Smooth muscle cell (in vitro differentiated cells): ENCODE results near the gene MBD5. TPM values are rescaled to one million over a fixed set of nuclear protein-coding genes. Genes with fewer than 3 reads are reported as not detected.

Experiments used
- DNase-seq: peaks from one replicate; lab custom pipeline; 2025; ENCODE audit not compliant: unreplicated experiment; lab: John Stamatoyannopoulos, UW
- H2AFZ ChIP-seq: fragments of 200-600 bp; sonication (generic); 2 replicates; pipeline ENCODE4 v1.6.0; 2016; ENCODE audit warnings: antibody characterized with exemption, low read depth, mild to moderate bottlenecking
- H3F3A ChIP-seq: fragments of 200-600 bp; sonication (generic); 2 replicates; pipeline ENCODE4 v1.6.0; 2017; ENCODE audit warnings: antibody characterized with exemption, low read depth
- H3K27ac ChIP-seq: fragments of 200-600 bp; sonication (generic); 2 replicates; pipeline ENCODE4 v1.5.1; 2016; ENCODE audit warnings: low read depth, mild to moderate bottlenecking
- H3K27me3 ChIP-seq: fragments of 200-600 bp; sonication (generic); 2 replicates; pipeline ENCODE4 v1.6.1; 2016; ENCODE audit warnings: low read depth, mild to moderate bottlenecking
- H3K36me3 ChIP-seq: fragments of 200-600 bp; sonication (generic); 2 replicates; pipeline ENCODE4 v1.5.1; 2016; ENCODE audit warnings: low read depth
- H3K4me1 ChIP-seq: fragments of 200-600 bp; sonication (generic); 2 replicates; pipeline ENCODE4 v1.5.1; 2016; ENCODE audit warnings: low read depth
- H3K4me2 ChIP-seq: fragments of 200-600 bp; sonication (generic); 2 replicates; pipeline ENCODE4 v1.6.0; 2016; ENCODE audit warnings: mild to moderate bottlenecking
- H3K4me3 ChIP-seq: fragments of 200-600 bp; sonication (generic); 2 replicates; pipeline ENCODE4 v1.5.1; 2016; ENCODE audit warnings: mild to moderate bottlenecking
- H3K79me2 ChIP-seq: fragments of 200-600 bp; sonication (generic); 2 replicates; pipeline ENCODE4 v1.6.0; 2016; ENCODE audit warnings: low read depth, mild to moderate bottlenecking
- H3K9ac ChIP-seq: fragments of 200-600 bp; sonication (generic); 2 replicates; pipeline ENCODE4 v1.6.0; 2016; ENCODE audit warnings: low read depth
- H3K9me3 ChIP-seq: fragments of 200-600 bp; sonication (generic); replicated peaks from 2 replicates; pipeline ENCODE4 v1.5.1; 2016; ENCODE audit warnings: low read depth
- H4K20me1 ChIP-seq: fragments of 200-600 bp; sonication (generic); 2 replicates; pipeline ENCODE4 v1.6.0; 2016; ENCODE audit warnings: low read depth
- WGBS: methylation state at CpG from one replicate; pipeline ENCODE4 v1.1.7; 2016; ENCODE audit warnings: low lambda C conversion rate; 5-methylcytosine and 5-hydroxymethylcytosine counted together
- polyA plus RNA-seq: library from polyadenylated mRNA; unstranded; fragments of >200 nt; fragmentation: Nextera tagmentation; extraction: Ambion mirVana; gene quantifications from 2 replicates; pipeline ENCODE4 v1.2.1, GENCODE V29; 2016
- total RNA-seq: library from RNA; depleted of rRNA; stranded (reverse); fragments of >200 nt; gene quantifications from 2 replicates; pipeline ENCODE4 v1.2.3, GENCODE V29; 2014
- TF ChIP-seq, protein P1 (sequence below): fragments of 200-600 bp; sonication (generic); IDR thresholded peaks from 2 replicates; pipeline ENCODE4 v1.5.1; 2017; ENCODE audit warnings: borderline replicate concordance, mild to moderate bottlenecking, antibody characterized with exemption; ENCODE audit not compliant: insufficient read depth, poor library complexity, severe bottlenecking

Gene MBD5
- total and polyA plus RNA-seq, 2 experiments from 2014 or later, result 25.7 to 31.2 TPM

DNA sequence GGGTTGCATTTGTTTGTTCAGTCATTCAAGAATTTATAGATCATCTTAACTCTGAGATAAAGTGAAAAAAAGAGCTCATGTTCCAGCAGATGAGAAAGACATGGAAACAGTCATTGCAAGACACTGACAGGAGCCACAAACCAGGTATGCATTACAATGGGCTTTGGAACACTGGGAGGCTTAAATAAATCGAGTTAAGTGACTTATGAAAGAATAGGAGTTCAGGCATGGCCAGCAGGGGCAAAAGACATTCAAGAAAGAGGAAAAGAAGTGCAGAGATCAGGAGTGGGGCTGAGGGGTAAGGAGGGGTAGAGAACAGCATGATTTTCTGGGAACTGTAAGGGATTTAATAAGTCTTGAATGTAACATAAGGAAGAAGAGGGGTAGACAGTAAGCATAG is 502.4 kb downstream of the MBD5 start:
- Histone ChIP-seq H3K27ac (no peak overlapping the region), H3K79me2 (no peaks in the 10 kb centered on the region), H3K9me3 (no peaks in the 10 kb centered on the region), H3K4me3 (no peak overlapping the region), H2AFZ (no peak overlapping the region), H3K4me1 (no peaks in the 10 kb centered on the region), H3K9ac (no peak overlapping the region), H3K27me3 (no peaks in the 10 kb centered on the region), H3K36me3 (no peaks in the 10 kb centered on the region), H4K20me1 (no peaks in the 10 kb centered on the region), H3K4me2 (no peak overlapping the region), H3F3A (no peaks in the 10 kb centered on the region)
- 36% methylated on average over 1 of the region's 1 CpG for WGBS
- TF ChIP-seq, protein P1, sequence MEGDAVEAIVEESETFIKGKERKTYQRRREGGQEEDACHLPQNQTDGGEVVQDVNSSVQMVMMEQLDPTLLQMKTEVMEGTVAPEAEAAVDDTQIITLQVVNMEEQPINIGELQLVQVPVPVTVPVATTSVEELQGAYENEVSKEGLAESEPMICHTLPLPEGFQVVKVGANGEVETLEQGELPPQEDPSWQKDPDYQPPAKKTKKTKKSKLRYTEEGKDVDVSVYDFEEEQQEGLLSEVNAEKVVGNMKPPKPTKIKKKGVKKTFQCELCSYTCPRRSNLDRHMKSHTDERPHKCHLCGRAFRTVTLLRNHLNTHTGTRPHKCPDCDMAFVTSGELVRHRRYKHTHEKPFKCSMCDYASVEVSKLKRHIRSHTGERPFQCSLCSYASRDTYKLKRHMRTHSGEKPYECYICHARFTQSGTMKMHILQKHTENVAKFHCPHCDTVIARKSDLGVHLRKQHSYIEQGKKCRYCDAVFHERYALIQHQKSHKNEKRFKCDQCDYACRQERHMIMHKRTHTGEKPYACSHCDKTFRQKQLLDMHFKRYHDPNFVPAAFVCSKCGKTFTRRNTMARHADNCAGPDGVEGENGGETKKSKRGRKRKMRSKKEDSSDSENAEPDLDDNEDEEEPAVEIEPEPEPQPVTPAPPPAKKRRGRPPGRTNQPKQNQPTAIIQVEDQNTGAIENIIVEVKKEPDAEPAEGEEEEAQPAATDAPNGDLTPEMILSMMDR, result no peak
- no peak for DNase-seq

DNA sequence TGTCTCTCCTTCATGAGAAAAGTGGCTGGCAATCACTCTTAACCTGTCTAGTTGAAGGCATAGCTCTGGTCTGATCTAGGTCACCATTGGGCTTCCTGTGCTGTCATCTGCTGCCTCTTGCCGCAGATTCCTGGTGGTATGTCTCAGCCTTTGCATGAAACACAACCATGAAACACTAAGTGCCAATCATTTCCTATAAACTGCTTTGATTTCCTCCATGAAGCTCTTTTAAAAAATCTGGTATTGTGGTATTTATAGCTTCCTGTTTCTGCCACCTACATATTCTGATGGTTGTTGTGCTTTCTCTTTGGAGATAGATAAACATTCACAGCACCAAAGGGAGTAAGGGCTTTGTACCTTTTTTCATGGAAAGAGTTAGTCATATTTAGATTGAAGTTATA is 503.6 kb downstream of the MBD5 start:
- H3K27me3 ChIP-seq, result no peaks in the 10 kb centered on the region
- H3K4me2 ChIP-seq, result no peak overlapping the region
- H2AFZ ChIP-seq, result no peak overlapping the region
- H3K9me3 ChIP-seq, result no peaks in the 10 kb centered on the region
- TF ChIP-seq, protein P1, result no peak
- H3K27ac ChIP-seq, result no peak overlapping the region
- no peaks in the 10 kb centered on the region for H4K20me1 ChIP-seq
- H3K36me3 ChIP-seq, result no peaks in the 10 kb centered on the region
- H3K79me2 ChIP-seq, result no peaks in the 10 kb centered on the region
- H3F3A ChIP-seq, result no peaks in the 10 kb centered on the region
- H3K4me3 ChIP-seq, result no peak overlapping the region
- no peak for DNase-seq
- H3K4me1 ChIP-seq, result no peaks in the 10 kb centered on the region
- 85% methylated on average over 1 of the region's 1 CpG for WGBS
- H3K9ac ChIP-seq, result no peak overlapping the region

DNA sequence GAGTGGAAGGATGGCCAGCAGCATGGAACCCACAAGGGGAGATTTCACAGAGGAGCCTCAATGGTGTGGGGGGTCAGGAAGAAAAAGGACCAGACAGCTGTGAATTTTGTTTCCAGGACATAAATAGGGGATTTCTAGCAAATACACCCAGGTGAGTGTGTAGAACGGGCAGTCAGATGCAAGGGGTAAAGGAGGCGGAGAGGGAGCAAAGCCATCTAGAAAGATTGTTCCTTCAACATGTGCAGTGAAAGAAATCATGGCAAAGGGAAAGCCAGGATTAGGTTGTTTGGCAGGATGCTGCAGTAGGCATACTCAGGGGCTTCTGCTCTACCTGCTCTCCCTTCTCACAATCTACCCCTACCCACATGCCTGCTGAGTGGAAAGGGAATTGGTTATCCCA is 504.2 kb downstream of the MBD5 start:
- H3K9ac ChIP-seq, result no peak overlapping the region
- DNase-seq, result no peak
- H3K79me2 ChIP-seq, result no peaks in the 10 kb centered on the region
- H3K9me3 ChIP-seq, result no peaks in the 10 kb centered on the region
- no peaks in the 10 kb centered on the region for H3K27me3 ChIP-seq
- no peaks in the 10 kb centered on the region for H3F3A ChIP-seq
- H4K20me1 ChIP-seq, result no peaks in the 10 kb centered on the region
- H3K4me1 ChIP-seq, result no peaks in the 10 kb centered on the region
- no peak overlapping the region for H3K27ac ChIP-seq
- 100% methylated on average over 2 of the region's 2 CpGs for whole genome bisulfite sequencing
- no peak overlapping the region for H3K4me2 ChIP-seq
- no peak overlapping the region for H2AFZ ChIP-seq
- TF ChIP-seq, protein P1, result no peak
- no peaks in the 10 kb centered on the region for H3K36me3 ChIP-seq
- H3K4me3 ChIP-seq, result no peak overlapping the region

DNA sequence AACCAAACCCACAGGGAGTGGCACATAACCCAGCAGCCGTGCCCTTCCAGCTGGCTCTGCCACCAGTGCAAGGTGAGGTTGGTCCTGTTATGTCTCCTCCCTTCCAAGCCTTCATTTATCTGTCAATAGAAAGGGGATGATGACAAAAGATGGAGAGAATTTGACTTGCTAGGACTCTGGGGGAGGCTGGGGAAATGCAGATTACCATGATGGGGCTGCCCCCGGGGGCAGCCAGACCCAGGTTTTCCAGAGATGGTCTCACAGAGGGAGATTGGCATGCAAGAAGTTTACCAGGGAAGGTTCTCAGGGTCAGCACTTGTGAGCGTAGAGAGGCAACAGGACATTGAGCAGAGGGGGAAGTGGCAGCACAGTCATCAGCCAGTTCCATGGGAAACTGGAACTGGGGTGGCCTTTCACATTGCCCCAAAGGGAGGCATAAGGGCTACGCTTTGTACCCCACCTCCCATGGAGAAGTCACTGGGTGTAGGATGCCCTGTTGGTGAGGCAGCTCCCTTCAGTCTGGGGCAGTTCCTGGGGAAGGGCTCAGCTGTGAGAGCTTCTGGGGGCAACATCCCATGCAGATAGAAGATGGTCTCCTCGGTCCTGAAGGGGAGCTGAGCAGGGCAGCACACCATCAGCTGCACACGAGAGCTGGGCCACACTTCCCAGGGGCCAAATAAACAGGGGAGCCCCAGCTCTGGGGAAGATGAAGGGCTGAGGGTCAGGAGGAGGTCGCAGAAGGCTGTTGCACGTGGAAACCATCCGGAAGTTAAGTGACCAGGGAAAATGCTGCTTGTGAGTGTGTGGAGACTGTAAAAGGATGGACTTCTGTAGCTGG is 505.8 kb downstream of the MBD5 start:
- Histone ChIP-seq H3K36me3 (no peaks in the 10 kb centered on the region), H3K4me3 (no peak overlapping the region), H3K27me3 (peaks cover 8% of the 10 kb centered on the region), H4K20me1 (no peaks in the 10 kb centered on the region), H2AFZ (no peak overlapping the region), H3K27ac (no peak overlapping the region), H3K9me3 (no peaks in the 10 kb centered on the region), H3K4me1 (no peaks in the 10 kb centered on the region), H3K79me2 (no peaks in the 10 kb centered on the region), H3K9ac (no peak overlapping the region), H3F3A (no peaks in the 10 kb centered on the region), H3K4me2 (no peak overlapping the region)
- TF ChIP-seq, protein P1, result no peak
- no peak for DNase-seq
- whole genome bisulfite sequencing, result 78% methylated on average over 9 of the region's 9 CpGs
